Breast epithelium (tissue), 4 donors: ENCODE measurements around the gene SQSTM1. TPM values are rescaled to one million over a fixed set of nuclear protein-coding genes. Genes with fewer than 3 reads are reported as not detected.

Source experiments
- DNase-seq, 2 donors: peaks; one replicate each; pipeline ENCODE4 v3.0.0-alpha.2; 2019; ENCODE audit warnings: low spot score in 2 of 2
- H3K27ac ChIP-seq, 2 donors: fragments of 200-600 bp; sonication (generic) in 1 of 2; one replicate each; pipeline ENCODE4 v1.5.1; 2016 to 2019; ENCODE audit warnings: mild to moderate bottlenecking in 1 of 2
- H3K27me3 ChIP-seq, 2 donors: fragments of 200-600 bp; sonication (generic) in 1 of 2; one replicate each; pipeline versions ENCODE4 v1.5.1 to v1.6.0; 2017 to 2019; ENCODE audit warnings: control low read depth in 1 of 2, mild to moderate bottlenecking in 1 of 2
- H3K36me3 ChIP-seq: fragments of 200-600 bp; one replicate; pipeline ENCODE4 v1.5.1; 2019
- H3K4me1 ChIP-seq, 2 donors: fragments of 200-600 bp; sonication (generic); one replicate each; pipeline ENCODE4 v1.5.1; 2016 to 2019; ENCODE audit warnings: control low read depth in 1 of 2
- H3K4me3 ChIP-seq, 3 donors: fragments of 200-600 bp; sonication (generic); 1 replicate in 2 of 3; 2 replicates in 1 of 3; pipeline ENCODE4 v1.5.1; 2016 to 2019; ENCODE audit warnings: mild to moderate bottlenecking in 3 of 3, moderate library complexity in 2 of 3
- H3K9me3 ChIP-seq, 2 donors: fragments of 200-600 bp; sonication (generic) in 1 of 2; one replicate each; pipeline ENCODE4 v1.5.1; 2016 to 2019; ENCODE audit warnings: control low read depth in 1 of 2
- POLR2A ChIP-seq: fragments of 450-650 bp; IDR thresholded peaks from one replicate; pipeline ENCODE4 v1.6.1; 2016; ENCODE audit warnings: antibody characterized with exemption, mild to moderate bottlenecking, moderate library complexity
- POLR2AphosphoS5 ChIP-seq, 3 donors: sonication (generic); formaldehyde crosslinking; IDR thresholded peaks; one replicate each; pipeline ENCODE4 v1.6.1; 2017; ENCODE audit warnings: antibody characterized with exemption in 3 of 3
- intact Hi-C: fragments of 100-400 bp; cut with DNase I; formaldehyde crosslinking; loops from one replicate; pipeline ENCODE4 v1.15.1; 2023; ENCODE audit warnings: low total_unique reads
- total RNA-seq, 3 donors: library from RNA; depleted of rRNA; stranded (reverse); fragments of >200 nt; gene quantifications; one replicate each; pipeline ENCODE4 v1.1.0, GENCODE V29; 2016
- TF ChIP-seq, protein P1 (sequence below), 3 donors: fragments of 450-650 bp; IDR thresholded peaks; one replicate each; pipeline ENCODE4 v1.5.1; 2016 to 2017; ENCODE audit warnings: antibody characterized with exemption in 3 of 3, mild to moderate bottlenecking in 3 of 3, moderate library complexity in 3 of 3

The SQSTM1 gene
- total RNA-seq, 3 donors from 2014 or later = 407 to 695 (median 462) TPM

DNA sequence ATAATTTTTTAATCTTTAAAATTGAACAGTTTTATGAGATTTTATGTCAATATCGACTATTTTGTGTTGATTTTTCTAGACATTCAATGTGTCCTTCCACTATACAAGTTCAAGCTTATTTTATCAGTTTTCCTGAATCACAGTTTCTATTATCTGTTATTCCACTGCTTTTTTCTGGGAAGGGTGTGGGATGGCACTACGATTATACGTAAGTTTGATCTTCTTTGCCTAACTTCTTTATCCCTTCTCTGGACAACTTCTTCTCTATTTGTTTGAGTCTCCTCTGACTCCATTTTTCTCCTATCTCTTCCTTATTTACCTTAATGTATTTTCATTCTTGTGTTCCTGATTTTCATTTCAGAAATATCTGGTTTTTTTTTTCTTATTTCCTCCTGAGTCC is 62.5 kb downstream of the SQSTM1 start:
- Histone ChIP-seq H3K4me3 (no peak overlapping the region), H3K9me3 (peaks cover 11 to 21% of the 10 kb centered on the region in 2 donors), H3K27ac (no peak overlapping the region), H3K36me3 (peaks cover 25% of the 10 kb centered on the region), H3K27me3 (no peaks in the 10 kb centered on the region), H3K4me1 (no peaks in the 10 kb centered on the region)
- DNase-seq = no peak
- TF ChIP-seq, protein P1, sequence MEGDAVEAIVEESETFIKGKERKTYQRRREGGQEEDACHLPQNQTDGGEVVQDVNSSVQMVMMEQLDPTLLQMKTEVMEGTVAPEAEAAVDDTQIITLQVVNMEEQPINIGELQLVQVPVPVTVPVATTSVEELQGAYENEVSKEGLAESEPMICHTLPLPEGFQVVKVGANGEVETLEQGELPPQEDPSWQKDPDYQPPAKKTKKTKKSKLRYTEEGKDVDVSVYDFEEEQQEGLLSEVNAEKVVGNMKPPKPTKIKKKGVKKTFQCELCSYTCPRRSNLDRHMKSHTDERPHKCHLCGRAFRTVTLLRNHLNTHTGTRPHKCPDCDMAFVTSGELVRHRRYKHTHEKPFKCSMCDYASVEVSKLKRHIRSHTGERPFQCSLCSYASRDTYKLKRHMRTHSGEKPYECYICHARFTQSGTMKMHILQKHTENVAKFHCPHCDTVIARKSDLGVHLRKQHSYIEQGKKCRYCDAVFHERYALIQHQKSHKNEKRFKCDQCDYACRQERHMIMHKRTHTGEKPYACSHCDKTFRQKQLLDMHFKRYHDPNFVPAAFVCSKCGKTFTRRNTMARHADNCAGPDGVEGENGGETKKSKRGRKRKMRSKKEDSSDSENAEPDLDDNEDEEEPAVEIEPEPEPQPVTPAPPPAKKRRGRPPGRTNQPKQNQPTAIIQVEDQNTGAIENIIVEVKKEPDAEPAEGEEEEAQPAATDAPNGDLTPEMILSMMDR (IDR thresholded peaks at IDR 0.05) = no peak
- no peak for TF ChIP-seq POLR2AphosphoS5 (IDR thresholded peaks at IDR 0.05)
- TF ChIP-seq POLR2A = no peak
- intact Hi-C loops = no loop called here

DNA sequence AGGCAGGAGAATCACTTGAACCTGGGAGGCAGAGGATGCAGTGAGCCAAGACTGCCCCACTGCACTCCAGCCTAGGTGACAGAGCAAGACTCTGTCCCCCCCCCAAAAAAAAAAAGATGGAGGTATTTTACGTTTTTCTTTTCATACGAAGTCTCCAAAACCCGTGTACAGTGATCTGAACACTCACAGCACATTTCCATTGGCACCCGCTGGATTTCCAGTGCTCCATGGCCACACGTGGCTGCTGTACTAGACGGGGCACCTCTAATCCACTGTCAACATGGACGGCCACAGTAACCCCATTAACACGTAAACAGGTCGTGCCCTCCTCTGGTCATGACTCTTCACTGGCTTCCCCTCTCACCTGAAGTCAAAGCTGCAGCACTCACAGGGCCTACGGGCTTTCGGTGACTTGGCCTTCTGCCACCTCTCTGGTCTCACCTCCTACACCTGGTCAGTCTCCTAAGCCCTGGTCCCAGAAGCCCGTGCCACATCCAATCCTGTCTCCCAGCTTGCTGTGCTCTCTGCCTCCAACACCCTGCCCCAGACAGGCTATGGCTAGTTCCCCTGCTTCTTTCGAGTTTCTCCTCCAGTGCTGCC is 64.9 kb downstream of the SQSTM1 start:
- DNase-seq = peak in 1 of 2 donors; percentile 25

DNA sequence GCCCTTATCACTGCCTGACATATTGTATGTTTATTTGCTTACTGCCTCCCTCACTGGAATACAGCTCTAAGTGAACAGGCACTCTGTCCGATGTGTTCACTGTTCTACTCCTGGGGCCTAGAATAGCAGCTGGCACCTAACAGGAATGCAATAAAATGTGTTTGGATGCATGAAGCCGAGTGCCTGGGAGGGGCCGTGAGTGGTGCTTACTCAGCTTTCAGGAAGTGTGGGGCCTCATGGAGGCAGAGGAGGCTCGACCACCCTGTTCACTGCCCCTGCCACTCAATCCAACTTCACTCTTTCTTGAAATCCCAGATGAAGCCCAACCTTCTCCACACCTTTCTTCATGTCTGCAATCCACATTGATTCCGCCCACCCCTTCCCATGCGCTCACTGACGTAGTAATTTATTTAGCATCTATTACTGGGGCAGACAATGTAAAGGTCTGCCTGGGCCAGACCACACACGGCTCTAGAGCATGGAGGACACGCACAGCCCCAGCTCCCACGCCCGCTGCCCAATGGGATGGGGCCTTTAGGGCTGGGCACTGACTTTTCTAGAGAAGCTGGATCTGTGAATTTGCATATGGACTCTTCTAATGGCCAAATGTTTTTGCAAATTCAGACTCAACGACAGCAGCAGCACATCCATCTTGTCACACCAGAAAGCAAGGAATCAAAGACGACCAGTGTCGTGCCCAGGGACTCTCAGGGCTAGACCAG is 65.6 kb downstream of the SQSTM1 start:
- intact Hi-C loops = no loop called here

More for the DNA sequence above, 64.9 kb downstream of the SQSTM1 start:
- Histone ChIP-seq H3K36me3 (peaks cover 18% of the 10 kb centered on the region), H3K27ac (no peak overlapping the region), H3K9me3 (peaks cover 11 to 21% of the 10 kb centered on the region in 2 donors), H3K4me1 (no peaks in the 10 kb centered on the region), H3K27me3 (no peaks in the 10 kb centered on the region), H3K4me3 (no peak overlapping the region)
- intact Hi-C loops = no loop called here
- TF ChIP-seq, protein P1 (IDR thresholded peaks at IDR 0.05) = no peak
- TF ChIP-seq POLR2AphosphoS5 (IDR thresholded peaks at IDR 0.05) = no peak
- no peak for TF ChIP-seq POLR2A

DNA sequence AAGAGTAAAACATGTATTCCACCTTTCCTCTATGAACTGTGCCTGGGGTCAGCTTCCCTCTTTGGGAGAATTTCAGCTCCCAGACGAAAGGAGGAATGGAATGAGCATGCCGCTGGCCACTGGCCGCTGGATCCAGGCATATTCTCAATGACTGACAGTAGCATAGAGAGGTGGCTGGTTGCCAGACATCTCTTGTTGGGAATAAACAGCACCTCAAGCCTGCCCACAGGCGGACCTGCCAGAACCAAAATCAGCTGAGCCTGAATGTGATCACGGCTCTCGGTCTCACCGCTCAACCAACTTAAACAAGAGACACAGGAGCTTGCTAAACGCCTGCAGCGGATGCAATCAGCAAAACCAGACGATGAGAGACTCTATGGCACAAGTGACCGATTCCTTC is 66.4 kb downstream of the SQSTM1 start:
- peaks cover 11 to 21% of the 10 kb centered on the region in 2 donors for H3K9me3 ChIP-seq
- H3K27me3 ChIP-seq = no peaks in the 10 kb centered on the region
- no peak for TF ChIP-seq POLR2A
- TF ChIP-seq, protein P1 (IDR thresholded peaks at IDR 0.05) = no peak
- TF ChIP-seq POLR2AphosphoS5 (IDR thresholded peaks at IDR 0.05) = no peak
- intact Hi-C loops = no loop called here
- no peak overlapping the region for H3K27ac ChIP-seq
- H3K4me1 ChIP-seq = no peaks in the 10 kb centered on the region
- DNase-seq = no peak
- H3K36me3 ChIP-seq = peaks cover 32% of the 10 kb centered on the region
- no peak overlapping the region for H3K4me3 ChIP-seq

More for the DNA sequence above, 65.6 kb downstream of the SQSTM1 start:
- Histone ChIP-seq H3K4me3 (no peak overlapping the region), H3K36me3 (peaks cover 24% of the 10 kb centered on the region), H3K4me1 (no peaks in the 10 kb centered on the region), H3K9me3 (peaks cover 11 to 21% of the 10 kb centered on the region in 2 donors), H3K27ac (no peak overlapping the region), H3K27me3 (no peaks in the 10 kb centered on the region)
- no peak for DNase-seq
- TF ChIP-seq POLR2A (no peak), POLR2AphosphoS5 (IDR thresholded peaks at IDR 0.05) (no peak)
- TF ChIP-seq, protein P1 (IDR thresholded peaks at IDR 0.05) = no peak

Other genes with a start within 250 kb of the SQSTM1 start
- 100 to 1,000 TPM; 577 to 931 (median 621) TPM for gene HNRNPH1, start 197.2 kb upstream of the SQSTM1 start, total RNA-seq
- not detected for gene CBY3, start 139.9 kb upstream of the SQSTM1 start, total RNA-seq
- 100 to 1,000 TPM; 379 to 416 (median 381) TPM for gene CANX, start 121.9 kb upstream of the SQSTM1 start, total RNA-seq
- gene MAML1, start 88.1 kb upstream of the SQSTM1 start, total RNA-seq = 10 to 100 TPM; 16.3 to 22.4 (median 21.0) TPM
- 1 to 10 TPM; 3.8 to 8.8 (median 6.7) TPM for gene LTC4S, start 26.9 kb upstream of the SQSTM1 start, total RNA-seq
- gene MGAT4B, start 14.0 kb upstream of the SQSTM1 start, total RNA-seq = 10 to 100 TPM; 43.0 to 73.7 (median 54.6) TPM
- 10 to 100 TPM; 32.3 to 67.2 (median 48.8) TPM for gene MRNIP, start 37.9 kb downstream of the SQSTM1 start, total RNA-seq
- gene TBC1D9B, start 87.0 kb downstream of the SQSTM1 start, total RNA-seq = 100 to 1,000 TPM in 2 of 3 donors, 10 to 100 TPM in 1; 73.5 to 143 (median 105) TPM